Measurements from ENCODE around the gene FHL2. TPM values are rescaled to one million over a fixed set of nuclear protein-coding genes. Genes with fewer than 3 reads are reported as not detected.
A peak's percentile ranks its signal among the peaks of the same experiment; 100 is the strongest.

The FHL2 gene
- total RNA-seq, 4 donors from 2014 or later, result 93.9 to 150 (median 109) TPM

GRCh38 chr2:105381101-105381668 lies 17.7 kb downstream of the FHL2 start:
- no peaks in the 10 kb centered on the region for H3K9me3 ChIP-seq
- H3K36me3 ChIP-seq, result peaks cover 0 to 60% of the 10 kb centered on the region in 2 donors
- peak overlapping the region; percentile 23 to 71 (median 70) for H3K27ac ChIP-seq
- 59 to 67% methylated on average over 9 to 11 of the region's 14 CpGs for WGBS, 2 donors (ENCODE audit: low coverage in 1 of 2)
- H3K4me3 ChIP-seq, result no peak overlapping the region
- H3K4me1 ChIP-seq, result peaks cover 0 to 79% (median 4%) of the 10 kb centered on the region in 3 donors
- ATAC-seq, result peak; percentile 6
- no peaks in the 10 kb centered on the region for H3K27me3 ChIP-seq
- no peak for TF ChIP-seq EP300 (IDR thresholded peaks at IDR 0.05)
- no peak for TF ChIP-seq CTCF (IDR thresholded peaks at IDR 0.05)
- no peak for TF ChIP-seq POLR2AphosphoS5 (IDR thresholded peaks at IDR 0.05)
- no peak for TF ChIP-seq POLR2A (IDR thresholded peaks at IDR 0.05)

- peak; percentile 51 for ATAC-seq
- H3K36me3 ChIP-seq, result peaks cover 0 to 54% of the 10 kb centered on the region in 2 donors
- WGBS, 2 donors (ENCODE audit: low coverage in 1 of 2), result 40 to 41% methylated on average over 9 of the region's 9 CpGs
- peaks cover 0 to 79% (median 6%) of the 10 kb centered on the region in 3 donors for H3K4me1 ChIP-seq
- no peak overlapping the region for H3K4me3 ChIP-seq
- H3K27me3 ChIP-seq, result no peaks in the 10 kb centered on the region
- TF ChIP-seq CTCF (IDR thresholded peaks at IDR 0.05), result no peak
- peak; percentile 73 for TF ChIP-seq POLR2AphosphoS5 (IDR thresholded peaks at IDR 0.05)
- H3K9me3 ChIP-seq, result no peaks in the 10 kb centered on the region
- H3K27ac ChIP-seq, result peak overlapping the region; percentile 23 to 71 (median 70)
These were observed 18.3 kb downstream of the FHL2 start for GRCh38 chr2:105380432-105381100.

- WGBS, 2 donors (ENCODE audit: low coverage in 1 of 2), result 69 to 83% methylated on average over 3 to 7 of the region's 7 CpGs
- peak overlapping the region; percentile 23 to 71 (median 66) for H3K27ac ChIP-seq
- peaks cover 0 to 82% (median 8%) of the 10 kb centered on the region in 3 donors for H3K4me1 ChIP-seq
- no peak for ATAC-seq
- no peaks in the 10 kb centered on the region for H3K9me3 ChIP-seq
- H3K36me3 ChIP-seq, result peaks cover 0 to 46% of the 10 kb centered on the region in 2 donors
- no peak for TF ChIP-seq EP300 (IDR thresholded peaks at IDR 0.05)
- H3K4me3 ChIP-seq, result no peak overlapping the region
- H3K27me3 ChIP-seq, result no peaks in the 10 kb centered on the region
These were observed 19.1 kb downstream of the FHL2 start for GRCh38 chr2:105379741-105380186.

GRCh38 chr2:105378921-105379383 lies 19.9 kb downstream of the FHL2 start:
- no peak for ATAC-seq

More at GRCh38 chr2:105378921-105379383, 19.9 kb downstream of the FHL2 start:
- TF ChIP-seq EP300 (IDR thresholded peaks at IDR 0.05) (no peak), CTCF (IDR thresholded peaks at IDR 0.05) (no peak), POLR2AphosphoS5 (IDR thresholded peaks at IDR 0.05) (no peak), POLR2A (IDR thresholded peaks at IDR 0.05) (no peak)
- Histone ChIP-seq H3K4me3 (no peak overlapping the region), H3K4me1 (peaks cover 0 to 90% (median 14%) of the 10 kb centered on the region in 3 donors), H3K9me3 (no peaks in the 10 kb centered on the region), H3K36me3 (peaks cover 0 to 38% of the 10 kb centered on the region in 2 donors), H3K27ac (peak overlapping the region in 1 of 4 donors; percentile 3), H3K27me3 (no peaks in the 10 kb centered on the region)
- 38 to 67% methylated on average over 1 of the region's 4 CpGs for WGBS, 2 donors (ENCODE audit: low coverage in 1 of 2)

Measured in gastroesophageal sphincter (tissue), 4 donors.